ENCODE measurements around the gene ARHGAP26.

- TF ChIP-seq SUZ12 (IDR thresholded peaks at IDR 0.05; ENCODE audit: extremely low read depth, insufficient read depth, insufficient read length) (no peak), ZNF274 (IDR thresholded peaks at IDR 0.05; ENCODE audit: low read depth, low read length) (no peak)
Observed at GRCh38 chr5:142830241-142831008, 60.2 kb downstream of the ARHGAP26 start.

All from NT2/D1 (cell line).